ENCODE measurements around the gene METAP2. TPM values are rescaled to one million over a fixed set of nuclear protein-coding genes. Genes with fewer than 3 reads are reported as not detected.

Gene METAP2
- total RNA-seq, 1 experiment from 2014 or later = 86.1 TPM

DNA sequence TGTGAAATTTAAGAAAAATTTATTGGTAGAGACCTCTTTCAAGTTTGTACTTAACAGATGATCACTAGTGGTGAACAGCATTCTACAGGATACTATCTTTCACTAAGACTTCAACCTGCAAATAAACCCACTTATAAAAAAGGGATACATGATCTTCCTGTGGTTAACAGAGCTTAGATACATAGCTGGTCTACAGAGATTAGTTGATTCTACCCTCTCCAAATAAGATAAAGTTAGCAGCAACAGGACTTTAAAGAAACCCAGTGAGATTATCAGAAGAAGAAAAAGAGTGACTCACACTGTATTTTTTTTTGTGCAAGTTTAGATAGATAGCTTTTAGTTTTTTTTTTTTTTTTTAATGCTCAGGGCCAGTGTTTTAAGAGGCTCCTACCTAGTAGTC lies 42.8 kb downstream of the METAP2 start:
- CTCF ChIA-PET = no interaction called here
- H3K4me1 ChIP-seq (ENCODE audit: control insufficient read depth, insufficient read depth, low read length) = no peaks in the 10 kb centered on the region
- ATAC-seq (no peak), DNase-seq (ENCODE audit: low read depth, low spot score) (no peak)
- H3K4me3 ChIP-seq (ENCODE audit: low read depth in 2 of 2, low read length in 2 of 2) = no peak overlapping the region
- TF ChIP-seq TCF7L2 (IDR thresholded peaks at IDR 0.05; ENCODE audit: low read depth, low read length) = no peak
- TF ChIP-seq, protein P1, sequence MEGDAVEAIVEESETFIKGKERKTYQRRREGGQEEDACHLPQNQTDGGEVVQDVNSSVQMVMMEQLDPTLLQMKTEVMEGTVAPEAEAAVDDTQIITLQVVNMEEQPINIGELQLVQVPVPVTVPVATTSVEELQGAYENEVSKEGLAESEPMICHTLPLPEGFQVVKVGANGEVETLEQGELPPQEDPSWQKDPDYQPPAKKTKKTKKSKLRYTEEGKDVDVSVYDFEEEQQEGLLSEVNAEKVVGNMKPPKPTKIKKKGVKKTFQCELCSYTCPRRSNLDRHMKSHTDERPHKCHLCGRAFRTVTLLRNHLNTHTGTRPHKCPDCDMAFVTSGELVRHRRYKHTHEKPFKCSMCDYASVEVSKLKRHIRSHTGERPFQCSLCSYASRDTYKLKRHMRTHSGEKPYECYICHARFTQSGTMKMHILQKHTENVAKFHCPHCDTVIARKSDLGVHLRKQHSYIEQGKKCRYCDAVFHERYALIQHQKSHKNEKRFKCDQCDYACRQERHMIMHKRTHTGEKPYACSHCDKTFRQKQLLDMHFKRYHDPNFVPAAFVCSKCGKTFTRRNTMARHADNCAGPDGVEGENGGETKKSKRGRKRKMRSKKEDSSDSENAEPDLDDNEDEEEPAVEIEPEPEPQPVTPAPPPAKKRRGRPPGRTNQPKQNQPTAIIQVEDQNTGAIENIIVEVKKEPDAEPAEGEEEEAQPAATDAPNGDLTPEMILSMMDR (IDR thresholded peaks at IDR 0.05) = no peak
- no peak for TF ChIP-seq SIN3A (IDR thresholded peaks at IDR 0.05; ENCODE audit: borderline replicate concordance, insufficient read depth, low read depth, low read length)
- TF ChIP-seq POLR2AphosphoS5 (IDR thresholded peaks at IDR 0.05; ENCODE audit: low read depth, low read length) = no peak
- TF ChIP-seq, protein P2, sequence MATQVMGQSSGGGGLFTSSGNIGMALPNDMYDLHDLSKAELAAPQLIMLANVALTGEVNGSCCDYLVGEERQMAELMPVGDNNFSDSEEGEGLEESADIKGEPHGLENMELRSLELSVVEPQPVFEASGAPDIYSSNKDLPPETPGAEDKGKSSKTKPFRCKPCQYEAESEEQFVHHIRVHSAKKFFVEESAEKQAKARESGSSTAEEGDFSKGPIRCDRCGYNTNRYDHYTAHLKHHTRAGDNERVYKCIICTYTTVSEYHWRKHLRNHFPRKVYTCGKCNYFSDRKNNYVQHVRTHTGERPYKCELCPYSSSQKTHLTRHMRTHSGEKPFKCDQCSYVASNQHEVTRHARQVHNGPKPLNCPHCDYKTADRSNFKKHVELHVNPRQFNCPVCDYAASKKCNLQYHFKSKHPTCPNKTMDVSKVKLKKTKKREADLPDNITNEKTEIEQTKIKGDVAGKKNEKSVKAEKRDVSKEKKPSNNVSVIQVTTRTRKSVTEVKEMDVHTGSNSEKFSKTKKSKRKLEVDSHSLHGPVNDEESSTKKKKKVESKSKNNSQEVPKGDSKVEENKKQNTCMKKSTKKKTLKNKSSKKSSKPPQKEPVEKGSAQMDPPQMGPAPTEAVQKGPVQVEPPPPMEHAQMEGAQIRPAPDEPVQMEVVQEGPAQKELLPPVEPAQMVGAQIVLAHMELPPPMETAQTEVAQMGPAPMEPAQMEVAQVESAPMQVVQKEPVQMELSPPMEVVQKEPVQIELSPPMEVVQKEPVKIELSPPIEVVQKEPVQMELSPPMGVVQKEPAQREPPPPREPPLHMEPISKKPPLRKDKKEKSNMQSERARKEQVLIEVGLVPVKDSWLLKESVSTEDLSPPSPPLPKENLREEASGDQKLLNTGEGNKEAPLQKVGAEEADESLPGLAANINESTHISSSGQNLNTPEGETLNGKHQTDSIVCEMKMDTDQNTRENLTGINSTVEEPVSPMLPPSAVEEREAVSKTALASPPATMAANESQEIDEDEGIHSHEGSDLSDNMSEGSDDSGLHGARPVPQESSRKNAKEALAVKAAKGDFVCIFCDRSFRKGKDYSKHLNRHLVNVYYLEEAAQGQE (IDR thresholded peaks at IDR 0.05; ENCODE audit: insufficient read depth in 1 of 2, low read depth in 2 of 2, low read length in 1 of 2) = no peak
- no peak overlapping the region for H3K27ac ChIP-seq (ENCODE audit: low read length)
- in situ Hi-C loops (cut with HindIII; ENCODE audit: low pct_unique_long_range_greater_than_20kb, low sequenced_read_pairs) = no loop called here
- POLR2A ChIA-PET = no interaction called here
- intact Hi-C loops (cut with micrococcal nuclease; ENCODE audit: unreplicated experiment) = no loop called here
- H3K9me3 ChIP-seq (ENCODE audit: control insufficient read depth, insufficient read depth, low read depth, low read length) = no peaks in the 10 kb centered on the region
- BruUV-seq (replicated peaks) = no TSS peak
- H3K36me3 ChIP-seq (ENCODE audit: control insufficient read depth, insufficient read depth, low read length) = peaks cover 24% of the 10 kb centered on the region
- no peaks in the 10 kb centered on the region for H3K27me3 ChIP-seq (ENCODE audit: control insufficient read depth, insufficient read depth, low read length)

DNA sequence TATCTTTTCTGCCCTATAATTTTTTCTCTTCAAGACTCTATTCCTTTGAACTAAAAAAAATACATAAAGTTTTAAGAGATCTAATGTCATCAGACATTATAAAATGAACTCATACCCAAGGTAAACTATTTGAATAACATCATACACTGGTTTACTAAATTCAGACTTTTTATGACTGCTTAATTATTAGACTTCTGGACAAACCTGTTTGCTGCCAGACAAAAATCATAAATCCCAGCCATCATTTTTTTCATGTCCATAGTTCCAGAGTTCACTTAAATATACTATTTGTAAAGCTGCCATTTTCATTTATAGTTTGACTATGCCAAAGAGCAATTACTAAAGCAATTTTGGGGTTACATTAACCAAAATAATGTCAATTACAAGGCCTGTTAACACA lies 43.3 kb downstream of the METAP2 start:
- no peaks in the 10 kb centered on the region for H3K27me3 ChIP-seq (ENCODE audit: control insufficient read depth, insufficient read depth, low read length)
- H3K36me3 ChIP-seq (ENCODE audit: control insufficient read depth, insufficient read depth, low read length) = peaks cover 19% of the 10 kb centered on the region
- in situ Hi-C loops (cut with HindIII; ENCODE audit: low pct_unique_long_range_greater_than_20kb, low sequenced_read_pairs) = no loop called here
- TF ChIP-seq SIN3A (IDR thresholded peaks at IDR 0.05; ENCODE audit: borderline replicate concordance, insufficient read depth, low read depth, low read length) (no peak), POLR2AphosphoS5 (IDR thresholded peaks at IDR 0.05; ENCODE audit: low read depth, low read length) (no peak), TCF7L2 (IDR thresholded peaks at IDR 0.05; ENCODE audit: low read depth, low read length) (no peak)
- TF ChIP-seq, protein P1 (IDR thresholded peaks at IDR 0.05) = no peak
- TF ChIP-seq, protein P2 (IDR thresholded peaks at IDR 0.05; ENCODE audit: insufficient read depth in 1 of 2, low read depth in 2 of 2, low read length in 1 of 2) = no peak
- no peaks in the 10 kb centered on the region for H3K4me1 ChIP-seq (ENCODE audit: control insufficient read depth, insufficient read depth, low read length)
- intact Hi-C loops (cut with micrococcal nuclease; ENCODE audit: unreplicated experiment) = no loop called here
- no peak overlapping the region for H3K4me3 ChIP-seq (ENCODE audit: low read depth in 2 of 2, low read length in 2 of 2)
- H3K27ac ChIP-seq (ENCODE audit: low read length) = no peak overlapping the region
- CTCF ChIA-PET = no interaction called here
- POLR2A ChIA-PET = no interaction called here
- no peak for DNase-seq (ENCODE audit: low read depth, low spot score)
- no peaks in the 10 kb centered on the region for H3K9me3 ChIP-seq (ENCODE audit: control insufficient read depth, insufficient read depth, low read depth, low read length)
- ATAC-seq = no peak
- no TSS peak for BruUV-seq (replicated peaks)

Data from Panc1 (cell line).